Measurements from ENCODE around the gene ADCYAP1. TPM values are rescaled to one million over a fixed set of nuclear protein-coding genes. Genes with fewer than 3 reads are reported as not detected.

Gene ADCYAP1
- total RNA-seq, 2 experiments from 2014 or later, result not detected

GRCh38 chr18:939166-939565, 34.5 kb downstream of the ADCYAP1 start:
- H3K4me1 ChIP-seq (ENCODE audit: insufficient read depth, low read length), result no peaks in the 10 kb centered on the region
- intact Hi-C loops (cut with DNase I, micrococcal nuclease), result no loop called here
- ATAC-seq (ENCODE audit: poor library complexity), result no peak
- ChIA-PET CTCF (no interaction called here), POLR2A (no interaction called here)
- no peak for DNase-seq
- H3K36me3 Mint-ChIP-seq (ENCODE audit: low read depth), result no peaks in the 10 kb centered on the region
- TF ChIP-seq CTCF (IDR thresholded peaks at IDR 0.05), result no peak
- H3K4me3 Mint-ChIP-seq, result no peak overlapping the region
- no peak overlapping the region for H3K4me3 ChIP-seq (ENCODE audit: low read length)
- H3K27ac ChIP-seq (ENCODE audit: low read depth in 1 of 2, low read length in 2 of 2), result no peak overlapping the region
- no peaks in the 10 kb centered on the region for H3K36me3 ChIP-seq (ENCODE audit: insufficient read depth, low read length)
- peaks cover 0 to 4% of the 10 kb centered on the region in 2 experiments for H3K9me3 ChIP-seq (ENCODE audit: control insufficient read depth in 1 of 2, insufficient read depth in 1 of 2, low read length in 2 of 2)
- no peaks in the 10 kb centered on the region for H3K9me3 Mint-ChIP-seq
- no peaks in the 10 kb centered on the region for H3K4me1 Mint-ChIP-seq (ENCODE audit: low read depth)
- H3K27me3 ChIP-seq (ENCODE audit: control insufficient read depth in 1 of 2, insufficient read depth in 2 of 2, low read length in 2 of 2), result no peaks in the 10 kb centered on the region
- H3K27ac Mint-ChIP-seq, result no peak overlapping the region
- peaks cover 38% of the 10 kb centered on the region for H3K27me3 Mint-ChIP-seq

GRCh38 chr18:939958-940357, 35.3 kb downstream of the ADCYAP1 start:
- ChIA-PET POLR2A (no interaction called here), CTCF (no interaction called here)
- Histone ChIP-seq H3K36me3 (ENCODE audit: insufficient read depth, low read length) (no peaks in the 10 kb centered on the region), H3K27ac (ENCODE audit: low read depth in 1 of 2, low read length in 2 of 2) (no peak overlapping the region), H3K9me3 (ENCODE audit: control insufficient read depth in 1 of 2, insufficient read depth in 1 of 2, low read length in 2 of 2) (peaks cover 0 to 4% of the 10 kb centered on the region in 2 experiments), H3K27me3 (ENCODE audit: control insufficient read depth in 1 of 2, insufficient read depth in 2 of 2, low read length in 2 of 2) (no peaks in the 10 kb centered on the region), H3K4me3 (ENCODE audit: low read length) (no peak overlapping the region), H3K4me1 (ENCODE audit: insufficient read depth, low read length) (no peaks in the 10 kb centered on the region)
- TF ChIP-seq CTCF (IDR thresholded peaks at IDR 0.05), result no peak
- ATAC-seq (ENCODE audit: poor library complexity) (no peak), DNase-seq (no peak)
- intact Hi-C loops (cut with DNase I, micrococcal nuclease), result no loop called here
- Mint-ChIP-seq H3K4me3 (no peak overlapping the region), H3K9me3 (no peaks in the 10 kb centered on the region), H3K27me3 (peaks cover 31% of the 10 kb centered on the region), H3K4me1 (ENCODE audit: low read depth) (no peaks in the 10 kb centered on the region), H3K36me3 (ENCODE audit: low read depth) (no peaks in the 10 kb centered on the region), H3K27ac (no peak overlapping the region)

DNA sequence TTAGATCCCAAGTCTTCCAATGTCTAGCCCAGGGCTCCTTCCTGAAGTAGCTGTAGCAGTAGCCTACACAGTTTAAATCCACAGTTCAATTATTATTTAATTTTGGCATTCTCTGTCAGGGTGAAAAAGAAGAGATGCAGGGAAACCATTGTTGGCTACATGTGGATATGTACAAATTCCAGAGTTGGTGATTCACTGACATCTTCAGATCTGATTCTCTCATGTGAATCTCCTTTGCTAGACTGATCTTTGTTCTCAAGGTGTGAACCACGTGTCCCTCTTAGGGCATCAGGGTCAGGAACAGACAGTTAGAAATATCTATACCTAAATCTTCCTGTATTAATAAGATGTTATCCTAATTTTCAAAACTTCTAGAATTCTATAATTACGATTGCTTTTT, 36.7 kb downstream of the ADCYAP1 start:
- H3K27me3 Mint-ChIP-seq, result peaks cover 26% of the 10 kb centered on the region
- no peaks in the 10 kb centered on the region for H3K4me1 Mint-ChIP-seq (ENCODE audit: low read depth)
- no peaks in the 10 kb centered on the region for H3K36me3 ChIP-seq (ENCODE audit: insufficient read depth, low read length)
- peaks cover 0 to 4% of the 10 kb centered on the region in 2 experiments for H3K9me3 ChIP-seq (ENCODE audit: control insufficient read depth in 1 of 2, insufficient read depth in 1 of 2, low read length in 2 of 2)
- ATAC-seq (ENCODE audit: poor library complexity), result no peak
- H3K9me3 Mint-ChIP-seq, result no peaks in the 10 kb centered on the region
- H3K27me3 ChIP-seq (ENCODE audit: control insufficient read depth in 1 of 2, insufficient read depth in 2 of 2, low read length in 2 of 2), result no peaks in the 10 kb centered on the region
- no peak overlapping the region for H3K27ac Mint-ChIP-seq
- no peak overlapping the region for H3K4me3 ChIP-seq (ENCODE audit: low read length)
- ChIA-PET POLR2A (no interaction called here), CTCF (no interaction called here)
- intact Hi-C loops (cut with DNase I, micrococcal nuclease), result no loop called here
- H3K36me3 Mint-ChIP-seq (ENCODE audit: low read depth), result no peaks in the 10 kb centered on the region
- no peaks in the 10 kb centered on the region for H3K4me1 ChIP-seq (ENCODE audit: insufficient read depth, low read length)
- DNase-seq, result no peak
- H3K4me3 Mint-ChIP-seq, result no peak overlapping the region
- no peak overlapping the region for H3K27ac ChIP-seq (ENCODE audit: low read depth in 1 of 2, low read length in 2 of 2)
- no peak for TF ChIP-seq CTCF (IDR thresholded peaks at IDR 0.05)

Measured in CD4-positive, alpha-beta T cell (primary cell).